Osteoblast (primary cell): ENCODE results near the gene IGF1R. TPM values are rescaled to one million over a fixed set of nuclear protein-coding genes. Genes with fewer than 3 reads are reported as not detected.

Experiments used
- DNase-seq: peaks from one replicate; pipeline ENCODE4 v3.0.0; 2011; ENCODE audit warnings: low spot score, mixed read lengths; ENCODE audit not compliant: insufficient read length; ENCODE audit errors: missing footprints
- H2AFZ ChIP-seq: 2 replicates; pipeline ENCODE4 v1.6.0; 2011; ENCODE audit warnings: mild to moderate bottlenecking, low read length
- H3K27ac ChIP-seq: 2 replicates; pipeline ENCODE4 v1.5.1; 2011; ENCODE audit warnings: mild to moderate bottlenecking, low read depth, low read length, moderate library complexity
- H3K27me3 ChIP-seq: 2 replicates; pipeline ENCODE4 v1.6.0; 2012; ENCODE audit warnings: mild to moderate bottlenecking, control low read depth, inconsistent platforms, low read length, moderate library complexity; ENCODE audit not compliant: insufficient read depth
- H3K36me3 ChIP-seq: 2 replicates; pipeline ENCODE4 v1.5.1; 2011; ENCODE audit warnings: mild to moderate bottlenecking, low read length, control low read depth, moderate library complexity; ENCODE audit not compliant: insufficient read depth
- H3K4me1 ChIP-seq: 2 replicates; pipeline ENCODE4 v1.5.1; 2011; ENCODE audit warnings: mild to moderate bottlenecking, low read length, control low read depth, moderate library complexity; ENCODE audit not compliant: insufficient read depth
- H3K4me2 ChIP-seq: 2 replicates; pipeline ENCODE4 v1.6.0; 2011; ENCODE audit warnings: mild to moderate bottlenecking, low read length; ENCODE audit not compliant: insufficient read depth
- H3K4me3 ChIP-seq: fragments of 200-600 bp; sonication (generic); 3 replicates; pipeline ENCODE4 v1.5.1; 2012; ENCODE audit warnings: mild to moderate bottlenecking, low read length, inconsistent platforms; ENCODE audit not compliant: insufficient read depth
- H3K79me2 ChIP-seq: 2 replicates; pipeline ENCODE4 v1.6.0; 2012; ENCODE audit warnings: mild to moderate bottlenecking, low read length, control low read depth, inconsistent platforms; ENCODE audit not compliant: insufficient read depth
- H3K9me3 ChIP-seq: 2 replicates; pipeline ENCODE4 v1.5.1; 2011; ENCODE audit warnings: low read depth, low read length, control low read depth
- H4K20me1 ChIP-seq: 2 replicates; pipeline ENCODE4 v1.6.0; 2012; ENCODE audit warnings: mild to moderate bottlenecking, low read length, control low read depth; ENCODE audit not compliant: insufficient read depth
- CTCF ChIP-seq: IDR thresholded peaks from 2 replicates; pipeline ENCODE4 v1.5.1; 2011; ENCODE audit warnings: mild to moderate bottlenecking, low read depth, low read length, moderate library complexity; ENCODE audit errors: extremely low read depth
- total RNA-seq: library from RNA; depleted of rRNA; stranded (reverse); fragments of >200 nt; gene quantifications from 2 replicates; pipeline ENCODE4 v1.2.3, GENCODE V29; 2012

IGF1R gene
- total RNA-seq, 1 donor: 18.8 TPM

- Histone ChIP-seq H3K27ac (no peak overlapping the region), H3K4me3 (no peak overlapping the region), H3K36me3 (no peaks in the 10 kb centered on the region), H3K9me3 (no peaks in the 10 kb centered on the region), H4K20me1 (peaks cover 13% of the 10 kb centered on the region), H3K4me1 (peaks cover 12% of the 10 kb centered on the region), H3K79me2 (peaks cover 100% of the 10 kb centered on the region), H2AFZ (no peak overlapping the region), H3K4me2 (no peak overlapping the region), H3K27me3 (no peaks in the 10 kb centered on the region)
- TF ChIP-seq CTCF: no peak
- DNase-seq: no peak
Measured at GRCh38 chr15:98720577-98721565, 72.5 kb downstream of the IGF1R start.

GRCh38 chr15:98722209-98722608 is 73.9 kb downstream of the IGF1R start:
- Histone ChIP-seq H3K36me3 (no peaks in the 10 kb centered on the region), H3K4me3 (no peak overlapping the region), H3K27me3 (no peaks in the 10 kb centered on the region), H3K4me1 (peaks cover 19% of the 10 kb centered on the region), H4K20me1 (peaks cover 9% of the 10 kb centered on the region), H3K27ac (no peak overlapping the region), H3K4me2 (no peak overlapping the region), H2AFZ (no peak overlapping the region), H3K9me3 (no peaks in the 10 kb centered on the region), H3K79me2 (peaks cover 92% of the 10 kb centered on the region)
- TF ChIP-seq CTCF: no peak
- DNase-seq: no peak

GRCh38 chr15:98722645-98723044 is 74.3 kb downstream of the IGF1R start:
- H3K27ac ChIP-seq: no peak overlapping the region
- H3K79me2 ChIP-seq: peaks cover 88% of the 10 kb centered on the region
- H3K4me2 ChIP-seq: no peak overlapping the region
- H3K36me3 ChIP-seq: no peaks in the 10 kb centered on the region
- no peak for TF ChIP-seq CTCF
- H3K4me3 ChIP-seq: no peak overlapping the region
- peaks cover 9% of the 10 kb centered on the region for H4K20me1 ChIP-seq
- H3K27me3 ChIP-seq: no peaks in the 10 kb centered on the region
- no peak overlapping the region for H2AFZ ChIP-seq
- DNase-seq: no peak
- H3K4me1 ChIP-seq: peaks cover 22% of the 10 kb centered on the region
- H3K9me3 ChIP-seq: no peaks in the 10 kb centered on the region

- Histone ChIP-seq H3K79me2 (peaks cover 83% of the 10 kb centered on the region), H2AFZ (no peak overlapping the region), H3K36me3 (no peaks in the 10 kb centered on the region), H3K27ac (no peak overlapping the region), H3K4me2 (no peak overlapping the region), H3K27me3 (no peaks in the 10 kb centered on the region), H4K20me1 (peaks cover 9% of the 10 kb centered on the region), H3K4me1 (peaks cover 27% of the 10 kb centered on the region), H3K9me3 (no peaks in the 10 kb centered on the region), H3K4me3 (no peak overlapping the region)
- no peak for TF ChIP-seq CTCF
- no peak for DNase-seq
Measured at GRCh38 chr15:98723195-98723594, 74.9 kb downstream of the IGF1R start.
